Measurements from ENCODE around the gene SLC24A3.

SLC24A3 gene

DNA sequence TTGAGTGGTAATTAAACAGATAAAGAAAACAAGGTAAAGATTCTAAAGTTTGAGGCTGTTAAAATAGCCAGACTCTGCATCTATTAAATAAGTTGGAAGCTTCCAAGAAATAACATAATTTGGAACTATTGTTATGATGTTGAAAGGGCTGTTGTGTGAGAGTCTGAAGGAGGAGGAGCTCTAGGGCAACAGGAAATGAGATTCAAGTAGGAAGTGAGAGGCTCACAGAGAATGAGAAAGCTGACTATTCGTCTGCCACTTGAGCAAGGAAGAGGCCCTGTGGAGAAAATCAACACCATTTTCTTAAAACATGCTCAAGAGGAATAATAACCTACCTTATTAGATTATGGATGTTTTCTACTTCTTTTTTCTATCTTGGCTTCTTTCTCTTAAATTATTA lies 185.2 kb downstream of the SLC24A3 start:
- no peak for DNase-seq

DNA sequence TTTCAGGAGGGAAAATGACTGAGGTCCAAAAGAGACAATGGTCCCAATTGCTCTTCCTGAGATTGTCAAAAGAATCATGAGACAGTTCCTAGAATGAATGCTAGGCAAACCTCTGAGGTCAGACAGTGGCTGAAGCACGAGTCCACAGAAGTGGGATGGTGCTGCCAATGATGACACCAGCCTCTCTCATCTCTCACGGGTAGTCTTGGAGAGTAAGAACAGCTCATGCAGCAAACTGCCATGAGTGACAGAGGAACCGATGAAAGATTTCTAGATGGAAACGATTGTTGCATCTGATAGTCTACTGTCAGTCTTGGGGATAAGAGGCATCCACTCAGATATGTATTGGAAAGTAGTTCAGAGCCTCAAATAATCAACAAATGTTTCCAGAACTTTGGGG lies 188.7 kb downstream of the SLC24A3 start:
- no peak for DNase-seq

DNA sequence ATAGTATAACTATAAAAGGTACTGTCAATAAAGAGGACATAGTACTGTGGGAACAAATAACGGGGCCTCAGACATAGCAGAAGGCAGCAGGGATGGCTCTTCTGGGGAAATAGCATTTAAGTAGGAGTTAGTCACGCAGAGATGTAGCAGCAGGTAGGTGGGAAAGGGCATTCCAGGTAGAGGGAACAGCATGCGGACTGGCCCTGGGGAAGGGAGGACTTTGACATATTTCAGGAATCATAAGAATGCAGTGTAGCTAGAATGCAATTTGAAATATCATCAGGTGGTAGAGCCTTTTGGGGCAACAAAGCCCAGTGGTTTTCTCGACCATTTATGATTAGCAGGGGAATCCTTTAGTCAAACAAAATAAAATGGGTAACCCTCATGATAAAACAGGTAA lies 191.1 kb downstream of the SLC24A3 start:
- DNase-seq, result no peak

DNA sequence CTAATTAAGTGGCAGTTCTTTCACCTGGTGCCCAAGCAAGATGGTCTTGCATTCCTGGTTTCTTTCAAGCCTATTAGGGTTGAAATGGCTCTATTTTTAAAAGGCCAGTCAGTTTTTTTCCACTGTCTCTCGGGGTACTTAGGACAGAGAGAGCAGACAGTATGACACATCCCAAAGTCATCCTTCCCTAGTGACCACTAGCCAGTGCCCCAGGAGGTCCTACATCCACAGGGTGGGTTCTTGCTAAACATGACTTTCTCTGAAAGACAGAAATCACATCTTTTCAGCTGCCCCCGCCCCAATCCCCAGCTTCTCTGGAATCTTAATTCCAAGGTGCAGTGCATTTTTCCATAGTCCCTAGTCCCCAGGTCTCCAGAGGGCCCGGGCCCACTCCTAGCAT lies 192.4 kb downstream of the SLC24A3 start:
- no peak for DNase-seq

DNA sequence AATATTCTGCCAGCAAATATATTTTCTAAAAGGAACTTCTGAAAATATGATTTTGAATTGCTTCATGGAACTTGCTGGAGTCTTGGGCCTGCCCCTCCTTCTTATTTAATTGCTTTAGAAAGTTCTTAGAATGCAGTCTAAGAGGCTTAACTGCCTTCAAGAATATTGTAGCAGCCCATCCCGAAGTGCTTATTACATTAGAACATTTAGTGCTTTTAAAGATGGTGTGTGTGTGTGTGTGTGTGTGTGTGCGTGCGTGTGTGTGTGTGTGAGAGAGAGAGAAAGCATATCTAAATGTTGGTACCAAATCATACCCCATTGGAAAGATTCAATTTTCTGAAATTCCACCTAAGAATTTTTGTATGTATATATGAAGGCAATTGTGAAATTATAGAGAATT lies 193.5 kb downstream of the SLC24A3 start:
- DNase-seq, result no peak

DNA sequence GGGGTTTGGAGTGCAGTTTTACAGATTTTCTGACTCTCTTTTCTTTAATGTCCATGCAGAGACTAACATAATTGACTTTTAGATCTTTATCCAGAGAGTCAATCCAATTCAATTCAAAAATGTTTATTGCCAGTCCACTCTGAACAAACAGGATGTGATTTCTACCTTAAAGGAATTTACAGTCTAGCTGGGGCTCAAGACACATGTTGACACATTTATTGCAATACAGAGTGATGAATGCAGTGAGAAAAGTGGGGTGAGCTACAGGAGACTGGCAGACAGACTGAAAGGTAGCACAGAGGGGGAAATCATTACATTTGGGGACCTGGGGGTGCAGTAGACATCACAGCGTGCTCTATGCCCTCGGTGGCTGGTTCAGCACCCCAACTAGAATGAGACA lies 193.9 kb downstream of the SLC24A3 start:
- DNase-seq, result no peak

DNA sequence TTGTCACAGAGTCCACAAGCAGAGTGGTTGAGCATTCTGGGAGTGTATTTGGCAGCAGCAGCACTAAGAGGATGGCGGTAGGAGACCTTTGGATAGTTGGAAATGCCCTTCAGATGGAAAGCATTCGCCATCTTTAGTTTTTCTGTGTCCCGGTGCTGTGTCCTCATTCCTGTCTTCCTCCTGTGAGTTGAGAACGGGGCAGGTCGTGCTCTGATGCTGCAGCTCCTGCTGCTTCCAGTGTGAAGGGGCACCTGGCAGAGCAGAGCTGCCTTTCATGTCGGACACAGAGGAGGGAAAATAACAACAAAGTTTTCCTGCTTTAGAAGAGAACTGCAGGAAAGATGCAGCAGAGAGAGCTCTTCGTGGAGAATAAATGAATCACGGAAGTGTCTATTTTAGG lies 194.8 kb downstream of the SLC24A3 start:
- DNase-seq, result no peak

DNA sequence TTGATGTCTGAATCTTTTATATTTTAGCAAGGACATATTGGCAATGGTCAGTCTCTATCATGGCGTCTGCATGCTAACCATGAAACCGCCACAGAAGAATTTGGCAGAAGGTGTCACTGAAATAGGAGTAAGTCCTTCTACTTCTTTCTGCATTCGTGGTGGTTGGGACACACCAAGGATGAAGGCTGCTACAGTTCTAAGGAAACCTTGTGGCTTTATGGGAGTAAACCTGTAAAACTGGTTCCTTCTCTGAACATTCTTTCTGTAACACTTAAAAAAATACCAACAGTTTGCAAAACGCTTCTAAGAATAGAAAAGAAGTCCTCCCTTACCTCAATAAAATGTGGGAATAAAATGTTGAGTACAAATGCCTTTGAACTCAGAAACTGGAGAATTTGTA lies 195.3 kb downstream of the SLC24A3 start:
- DNase-seq, result no peak

DNA sequence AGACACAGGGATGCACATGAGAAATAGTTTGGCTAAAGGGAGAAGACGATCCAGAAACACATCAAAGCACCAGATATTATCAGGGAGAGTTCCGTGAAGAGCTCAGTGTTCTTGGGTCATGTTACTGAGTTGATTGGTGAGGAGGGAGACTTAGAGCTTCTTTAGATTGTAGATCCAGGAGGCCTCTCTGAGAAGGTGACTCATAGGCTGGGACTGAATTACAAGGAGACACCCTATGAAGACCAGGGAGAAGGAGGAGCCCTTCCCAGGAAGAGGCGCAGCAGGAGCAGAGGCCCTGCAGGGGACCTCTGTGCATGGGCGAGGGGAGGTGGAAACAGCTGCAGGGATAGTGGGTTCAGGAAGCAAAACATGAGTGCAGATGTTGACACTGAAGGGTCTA lies 196.5 kb downstream of the SLC24A3 start:
- no peak for DNase-seq

DNA sequence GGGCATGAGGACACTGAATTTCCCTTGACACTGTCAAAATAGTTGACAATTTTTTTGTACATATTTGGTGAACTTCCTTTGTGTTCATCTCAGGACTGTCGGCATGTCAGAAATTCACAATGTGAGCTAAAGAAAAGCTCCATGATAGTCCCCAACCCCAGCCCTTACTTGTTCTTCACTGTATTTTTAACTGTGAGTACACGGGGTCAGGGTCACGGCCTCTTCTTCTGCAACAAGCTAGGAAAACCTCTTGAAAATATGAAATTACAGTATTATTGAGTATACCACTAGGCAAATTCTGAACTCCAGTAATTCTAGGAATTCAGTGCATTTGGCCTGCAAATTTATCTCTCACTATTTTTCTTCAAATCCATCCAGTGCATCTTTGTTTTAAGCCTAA lies 199.4 kb downstream of the SLC24A3 start:
- no peak for DNase-seq

DNA sequence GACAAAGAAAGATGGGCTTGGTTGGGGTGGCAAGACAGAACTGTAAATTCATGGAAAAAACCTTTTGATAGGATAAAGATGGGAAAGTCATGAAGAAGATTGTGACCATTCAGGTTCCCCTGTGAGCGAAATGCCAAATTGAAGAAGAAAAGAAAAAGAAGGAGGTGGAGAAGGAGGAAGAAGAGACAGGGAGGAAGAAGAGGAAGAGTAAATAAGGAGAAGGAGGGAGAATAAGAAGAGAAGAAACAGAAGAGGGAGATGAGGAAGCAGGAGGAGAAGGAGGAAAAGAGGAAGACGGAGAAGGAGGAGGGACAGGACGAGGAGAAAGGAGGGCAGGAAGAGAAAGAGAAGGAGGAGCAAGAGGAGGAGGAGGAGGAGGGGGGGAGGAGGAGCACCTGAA lies 199.8 kb downstream of the SLC24A3 start:
- no peak for DNase-seq

DNA sequence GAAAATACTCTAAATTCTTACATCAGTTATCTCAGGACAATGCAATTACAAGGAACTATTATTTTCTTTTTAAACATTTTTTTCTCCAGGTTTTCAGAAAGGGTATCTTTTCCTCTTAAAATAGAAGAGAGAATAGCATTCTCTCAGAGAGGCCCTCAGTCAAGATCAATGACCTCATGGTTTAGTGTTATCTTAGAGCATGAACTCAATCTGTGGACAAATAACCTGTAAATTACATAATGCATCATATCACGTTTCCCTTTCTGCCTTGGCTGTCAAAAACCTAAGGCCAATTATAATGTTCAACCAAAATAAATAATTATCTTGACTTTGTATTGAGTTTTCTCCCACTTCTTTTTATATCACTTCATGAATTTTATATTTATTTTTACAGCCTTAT lies 202.2 kb downstream of the SLC24A3 start:
- DNase-seq, result no peak

DNA sequence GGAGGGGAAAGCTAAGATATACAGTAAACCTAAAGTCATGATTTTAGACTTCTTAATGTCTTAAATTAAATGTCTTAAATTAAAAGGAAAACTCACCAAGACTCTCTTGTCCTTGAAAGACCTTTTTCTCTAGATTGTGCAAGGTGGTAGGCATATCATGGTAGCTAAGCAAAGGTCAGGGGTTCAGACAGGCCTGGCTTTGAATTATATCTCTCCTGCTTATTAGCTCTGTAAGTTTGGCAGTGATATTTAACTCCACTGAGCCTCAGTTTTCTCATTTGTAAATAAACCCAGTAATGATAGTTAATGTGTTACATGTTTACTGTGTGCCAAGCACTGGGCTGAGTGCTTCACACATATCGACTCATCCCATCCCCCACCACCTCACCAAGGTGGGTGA lies 203.3 kb downstream of the SLC24A3 start:
- DNase-seq, result no peak

DNA sequence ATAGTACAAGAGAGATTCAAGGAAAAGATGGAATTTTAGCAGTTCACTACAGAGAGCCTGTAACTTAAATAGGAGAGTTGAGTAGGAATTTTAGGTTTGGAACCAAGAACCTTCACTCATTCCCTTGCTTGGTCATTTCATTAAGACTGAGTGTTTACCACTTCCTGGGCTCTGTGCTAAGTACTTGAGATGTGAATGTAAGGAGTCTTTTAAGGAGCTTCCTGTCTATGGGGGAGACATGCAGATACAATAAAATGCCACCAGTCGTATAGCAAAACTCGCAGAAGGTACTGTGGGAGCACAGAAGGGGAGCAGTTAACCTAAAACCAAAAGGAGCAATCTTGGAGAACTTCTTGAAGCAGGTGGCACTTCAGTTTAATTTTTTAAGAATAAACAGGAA lies 204.2 kb downstream of the SLC24A3 start:
- DNase-seq, result no peak

DNA sequence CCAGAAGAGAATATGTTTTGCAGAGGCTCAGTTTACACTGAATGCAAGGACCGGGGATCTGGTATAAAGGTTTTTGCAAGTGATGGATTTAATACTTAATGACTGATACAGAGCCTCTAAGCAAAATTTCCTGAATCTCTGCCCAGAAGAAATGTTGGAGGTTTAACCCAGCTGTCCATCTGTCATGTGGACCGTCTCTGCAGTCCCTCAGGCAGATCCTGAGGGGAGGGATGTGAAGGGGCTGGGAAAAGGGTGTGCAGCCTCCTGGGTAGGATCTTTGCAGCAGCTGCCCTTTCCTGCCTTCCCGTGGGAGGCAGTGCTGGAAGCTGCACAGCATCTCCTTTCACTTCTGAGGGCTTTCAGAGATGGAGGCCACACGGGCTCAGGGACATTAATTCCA lies 207.0 kb downstream of the SLC24A3 start:
- DNase-seq, result no peak

DNA sequence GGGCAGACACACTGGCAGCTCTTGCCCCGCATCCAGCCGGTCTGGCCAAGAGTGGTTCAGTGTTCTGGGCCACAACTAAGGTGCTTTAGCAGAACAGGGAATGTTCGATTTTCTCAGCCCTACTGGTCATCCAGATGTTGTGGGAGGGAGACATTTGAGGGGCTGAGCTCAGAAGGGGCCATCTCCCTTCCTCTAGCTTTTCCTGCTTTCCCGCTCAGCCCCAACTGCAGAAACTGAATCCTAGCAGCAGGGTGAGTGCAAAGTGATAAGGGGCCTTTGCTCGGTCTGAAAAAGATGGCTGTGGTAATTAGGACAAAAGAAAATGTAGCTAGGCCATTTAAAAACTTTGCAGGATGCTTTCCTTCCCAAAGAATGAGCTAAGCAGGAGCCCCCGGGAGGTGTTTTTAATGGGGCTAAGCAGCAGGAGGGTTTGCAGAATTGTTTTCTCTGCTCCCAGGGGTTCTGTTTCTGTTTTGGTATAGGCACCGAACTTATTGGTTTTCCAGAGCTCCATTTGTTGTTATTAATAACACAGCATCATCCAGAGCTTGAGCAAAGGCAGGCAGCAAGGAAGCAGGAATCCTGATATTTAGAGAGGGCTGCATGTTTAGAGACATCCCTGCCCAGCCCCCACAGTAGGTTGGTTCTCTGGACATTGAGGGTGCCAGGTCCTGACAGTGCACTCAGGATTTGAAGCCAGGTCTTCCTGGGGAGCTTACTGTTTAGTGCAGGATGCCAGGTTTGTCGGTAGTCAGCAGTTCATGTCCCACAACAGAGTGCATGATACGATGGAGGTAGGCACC lies 210.9 kb downstream of the SLC24A3 start:
- no peak for DNase-seq

DNA sequence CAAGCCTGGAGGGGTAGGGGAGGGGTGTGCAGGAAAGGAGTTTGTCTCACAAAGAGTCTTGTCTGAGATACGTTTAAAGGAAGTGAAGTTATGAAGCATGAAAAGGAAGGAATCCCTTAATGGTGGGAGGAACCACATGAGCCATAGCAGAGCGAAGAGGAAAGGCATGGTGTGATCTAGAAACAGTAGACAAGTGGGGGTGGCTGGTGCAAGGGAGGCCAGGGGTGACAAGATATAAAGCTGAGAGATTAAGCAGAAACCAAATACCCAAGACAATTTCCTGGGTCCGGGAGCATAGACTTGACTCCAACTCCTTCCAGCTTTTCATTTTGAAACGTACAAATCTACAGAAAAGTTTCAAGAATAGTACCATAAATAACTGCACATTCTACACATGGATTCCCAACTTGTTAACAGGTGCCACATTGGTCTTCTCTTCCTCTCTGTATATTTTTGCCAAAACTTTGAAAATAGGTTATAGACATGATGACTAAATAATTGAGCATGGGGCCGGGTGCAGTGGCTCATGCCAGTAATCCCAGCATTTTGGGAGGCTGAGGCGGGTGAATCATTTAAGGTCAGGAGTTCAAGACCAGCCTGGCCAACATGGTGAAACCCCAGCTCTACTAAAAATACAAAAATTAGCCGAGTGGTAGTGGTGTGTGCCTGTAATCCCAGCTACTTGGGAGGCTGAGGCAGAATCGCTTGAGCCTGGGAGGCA lies 211.6 kb downstream of the SLC24A3 start:
- no peak for DNase-seq

DNA sequence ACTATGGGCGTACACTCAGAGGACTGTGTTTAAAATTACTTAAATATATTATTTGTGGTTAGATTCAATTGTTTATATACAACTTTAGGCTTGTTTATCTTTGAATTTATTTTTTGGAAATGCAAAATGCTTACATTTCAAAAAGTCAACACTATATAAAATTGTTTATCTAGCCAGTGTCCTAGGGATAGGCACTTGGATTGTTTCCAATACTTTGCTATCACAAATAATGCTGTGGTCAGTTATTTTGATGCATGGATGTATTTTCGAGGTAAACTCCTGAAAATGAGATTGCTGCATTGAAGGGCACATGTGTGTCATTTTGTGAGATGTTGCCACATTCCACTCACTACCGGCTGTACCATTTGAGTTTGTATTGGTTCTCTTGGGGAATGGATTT lies 213.9 kb downstream of the SLC24A3 start:
- DNase-seq, result no peak

DNA sequence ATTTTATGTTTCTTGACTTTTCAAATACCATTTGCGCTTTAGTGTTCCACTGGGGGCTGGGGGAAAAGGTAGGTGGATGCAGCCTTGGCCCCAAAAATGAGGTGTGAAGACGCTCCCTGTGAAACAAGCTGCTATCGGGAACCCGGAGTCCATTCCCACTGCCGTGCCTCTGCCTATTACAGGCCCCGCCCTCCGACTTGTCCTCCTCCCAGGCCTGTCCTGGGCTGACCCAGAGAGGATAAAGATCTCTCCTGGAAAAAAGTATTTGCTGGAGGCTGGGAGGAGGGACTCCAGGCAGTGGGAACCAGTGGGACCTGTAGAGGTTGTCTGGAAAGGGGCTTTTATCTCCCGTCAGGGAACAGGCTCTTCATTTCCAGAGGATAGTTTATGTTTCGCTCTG lies 215.0 kb downstream of the SLC24A3 start:
- no peak for DNase-seq

DNA sequence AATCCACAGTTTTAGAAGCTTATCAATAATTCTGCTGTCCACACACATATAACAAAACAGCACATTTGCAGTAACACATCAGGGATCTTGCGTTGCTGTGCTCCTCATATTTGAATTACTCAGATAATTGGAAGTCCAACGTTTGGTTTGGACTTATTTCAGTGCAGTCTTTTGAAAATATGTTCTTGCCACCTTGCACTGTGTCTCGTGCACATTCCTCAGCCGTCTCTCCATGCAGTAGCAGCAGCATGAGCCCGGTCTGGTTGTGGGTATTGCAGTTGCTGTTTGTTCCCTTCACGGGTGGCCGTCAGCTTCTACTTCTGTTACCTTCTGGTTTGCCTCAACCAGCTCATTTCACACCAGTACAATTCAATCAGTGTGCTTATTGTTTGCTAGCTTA lies 215.5 kb downstream of the SLC24A3 start:
- no peak for DNase-seq

DNA sequence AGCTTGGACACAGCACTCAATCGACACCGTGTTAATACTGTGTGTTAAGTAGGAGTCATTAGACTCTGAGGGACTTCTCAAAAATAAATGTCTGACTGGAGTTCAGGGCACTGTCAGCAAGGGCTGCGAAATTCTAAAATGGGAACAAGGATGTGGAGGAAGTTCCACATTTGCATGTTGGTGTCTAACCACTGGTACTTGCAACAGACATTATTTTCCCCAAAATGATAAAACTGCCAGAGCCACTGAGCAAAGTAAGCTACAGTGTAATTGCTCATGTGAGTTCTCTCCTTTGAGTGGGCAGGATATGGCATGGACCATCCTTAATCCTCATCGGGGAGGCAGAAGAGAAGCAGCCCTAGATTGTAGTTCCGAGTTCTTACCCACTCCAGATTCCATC lies 215.9 kb downstream of the SLC24A3 start:
- DNase-seq, result peak; percentile 5

DNA sequence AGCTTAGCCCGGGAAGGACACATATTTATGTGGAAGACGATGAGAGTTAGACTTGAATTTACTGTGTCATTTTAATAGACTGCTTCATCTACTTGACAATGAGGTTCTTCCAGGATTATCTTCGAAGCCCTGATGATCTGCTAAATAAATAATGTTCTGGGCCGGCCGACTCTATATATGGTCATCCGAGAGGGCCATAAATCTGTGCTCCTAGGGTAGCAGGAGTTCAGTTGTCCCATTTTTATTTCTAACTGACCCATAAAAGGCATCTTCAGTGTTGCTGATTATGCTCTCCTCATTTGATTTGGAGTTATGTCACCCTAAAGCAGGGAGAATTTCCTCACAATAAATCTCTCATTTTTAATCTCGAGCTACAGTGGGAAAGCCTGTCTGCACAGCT lies 217.1 kb downstream of the SLC24A3 start:
- DNase-seq, result no peak

DNA sequence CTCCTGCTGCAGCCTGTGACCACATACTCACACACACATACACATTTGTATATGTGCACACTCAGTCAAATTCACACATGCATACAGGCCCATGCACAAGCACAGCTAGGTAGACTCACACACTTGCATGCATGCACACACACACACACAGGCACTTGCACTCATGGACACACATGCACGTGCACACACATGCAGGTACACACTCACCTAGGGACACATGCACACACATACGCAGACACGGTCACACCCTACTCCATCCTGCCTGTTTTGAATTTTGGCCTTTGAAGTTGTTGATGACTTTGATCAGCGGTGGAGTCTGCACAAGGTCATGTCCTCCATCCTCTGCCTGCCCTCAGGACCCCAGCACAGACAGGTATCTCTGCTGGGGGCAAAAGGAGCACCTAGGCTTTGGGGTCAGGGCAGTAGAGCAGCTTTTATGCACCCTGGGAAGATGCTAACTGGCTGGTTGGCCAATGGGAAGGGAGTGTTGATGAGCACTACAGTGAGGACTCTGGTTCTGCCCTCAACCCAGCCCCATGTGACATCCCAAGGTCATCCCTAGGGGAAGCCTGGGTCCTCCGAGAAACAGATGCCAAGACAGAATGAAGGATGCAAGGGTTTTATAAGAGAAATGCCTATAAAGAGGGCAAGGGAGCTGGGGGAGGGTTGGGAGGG lies 218.3 kb downstream of the SLC24A3 start:
- DNase-seq, result no peak

DNA sequence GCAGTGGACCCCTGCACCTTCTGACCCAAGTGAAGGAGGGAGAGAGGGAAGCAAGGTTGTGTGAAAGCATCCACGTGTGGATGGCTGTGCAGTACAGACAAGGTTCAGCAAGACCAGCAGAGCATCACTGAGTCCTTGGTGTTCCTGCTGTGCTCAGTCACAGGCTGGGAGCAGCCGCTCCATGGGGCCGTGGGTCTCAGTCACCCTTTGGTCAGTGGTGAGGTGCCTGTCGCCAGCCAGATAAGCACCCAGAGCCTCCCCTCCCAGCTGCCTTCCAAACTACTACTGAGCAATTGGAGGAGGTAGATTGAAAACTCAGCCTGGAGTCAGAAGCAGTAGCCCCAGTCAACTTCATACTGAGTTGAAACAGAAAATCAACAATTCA lies 218.9 kb downstream of the SLC24A3 start:
- no peak for DNase-seq
